ENCODE results near the gene DLEU7.

The DLEU7 gene

GRCh38 chr13:50843257-50844083 lies at the start of gene DLEU7:
Gene DLEU7, minus strand, starts transcription at chr13:50843692. Its CDS starts 46 bp downstream, at chr13:50843646.
- DNase-seq (ENCODE audit: low spot score): no peak

GRCh38 chr13:50892210-50892944 lies 48.9 kb upstream of the DLEU7 start:
- peak; percentile 40 for DNase-seq (ENCODE audit: low spot score)

DNA sequence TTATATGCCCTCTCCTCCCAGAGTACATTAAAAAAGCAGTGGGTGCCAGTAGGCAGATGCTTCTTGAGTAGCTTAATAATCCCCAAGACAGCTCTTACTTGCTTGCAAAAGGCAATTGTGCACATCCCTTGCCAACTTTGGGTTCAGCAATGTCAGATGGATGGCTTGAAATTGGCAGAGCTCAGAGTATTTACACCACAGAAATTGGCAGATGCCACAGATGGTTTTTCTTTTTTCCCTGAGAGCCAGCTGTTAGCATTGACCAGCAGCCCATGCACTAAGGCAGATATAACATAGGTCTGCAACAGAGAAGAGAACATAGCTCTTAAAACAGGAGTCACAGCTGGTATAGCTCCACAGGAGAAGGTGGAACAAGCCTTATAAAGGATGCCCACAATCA lies 47.7 kb upstream of the DLEU7 start:
- DNase-seq (ENCODE audit: low spot score): no peak

- DNase-seq (ENCODE audit: low spot score): no peak
Measured at GRCh38 chr13:50889317-50889716, 45.8 kb upstream of the DLEU7 start.

DNA sequence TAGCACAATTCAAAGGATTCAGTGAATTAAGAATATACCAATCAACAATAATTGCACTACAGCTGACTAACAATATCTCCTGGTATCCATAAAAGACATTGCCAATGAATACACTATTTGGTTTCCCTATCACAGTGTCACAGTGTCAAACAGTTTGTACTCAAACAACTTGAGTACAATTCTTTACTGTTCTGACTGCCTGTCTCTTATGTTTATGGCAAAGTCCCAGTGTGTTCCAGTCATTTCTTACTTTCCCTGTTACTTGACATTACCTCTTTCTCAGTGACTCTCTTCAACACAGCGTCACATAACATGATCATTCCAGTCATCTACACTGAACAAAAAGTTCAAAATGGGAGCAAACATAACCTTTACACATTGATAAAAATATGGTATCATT lies 44.9 kb upstream of the DLEU7 start:
- DNase-seq (ENCODE audit: low spot score): no peak

GRCh38 chr13:50887151-50887550 lies 43.7 kb upstream of the DLEU7 start:
- no peak for DNase-seq (ENCODE audit: low spot score)

DNA sequence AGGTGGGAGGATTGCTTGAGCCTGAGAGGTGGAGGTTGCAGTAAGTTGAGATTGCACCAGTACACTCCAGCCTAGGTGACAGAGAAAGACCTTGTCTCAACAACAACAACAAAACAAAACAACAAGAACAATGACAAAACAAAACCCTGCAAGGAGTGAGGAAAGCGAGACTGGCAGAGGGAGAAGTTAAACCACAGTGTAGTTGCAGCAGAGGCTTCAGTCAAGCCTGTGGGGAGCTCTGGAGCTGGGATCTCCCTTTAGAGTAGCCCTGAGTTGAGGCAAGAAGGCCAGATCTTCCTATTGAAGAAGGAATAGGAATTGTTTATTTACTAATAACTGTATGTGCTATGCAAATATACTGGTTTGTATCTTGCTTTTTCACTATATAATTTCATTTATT lies 40.8 kb upstream of the DLEU7 start:
- no peak for DNase-seq (ENCODE audit: low spot score)

DNA sequence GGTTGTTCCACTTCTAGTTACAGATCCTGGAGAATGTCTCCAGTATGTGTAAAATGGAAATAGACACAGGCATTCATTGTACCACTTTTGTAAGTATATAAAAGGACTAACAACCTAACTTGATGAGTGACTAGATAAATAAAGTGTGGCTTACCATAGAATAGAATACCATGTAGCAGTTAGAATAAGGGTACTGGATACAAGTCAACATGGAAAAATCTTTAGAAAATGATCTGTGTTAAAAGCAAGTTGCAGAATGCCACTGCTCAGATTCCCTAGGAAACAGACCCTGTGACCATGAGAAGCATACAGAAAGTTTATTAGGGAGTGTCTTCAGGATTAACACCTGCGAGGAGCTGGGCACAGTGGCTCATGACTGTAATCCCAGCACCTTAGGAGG lies 40.2 kb upstream of the DLEU7 start:
- DNase-seq (ENCODE audit: low spot score): no peak

GRCh38 chr13:50882816-50883435 lies 39.4 kb upstream of the DLEU7 start:
- no peak for DNase-seq (ENCODE audit: low spot score)

DNA sequence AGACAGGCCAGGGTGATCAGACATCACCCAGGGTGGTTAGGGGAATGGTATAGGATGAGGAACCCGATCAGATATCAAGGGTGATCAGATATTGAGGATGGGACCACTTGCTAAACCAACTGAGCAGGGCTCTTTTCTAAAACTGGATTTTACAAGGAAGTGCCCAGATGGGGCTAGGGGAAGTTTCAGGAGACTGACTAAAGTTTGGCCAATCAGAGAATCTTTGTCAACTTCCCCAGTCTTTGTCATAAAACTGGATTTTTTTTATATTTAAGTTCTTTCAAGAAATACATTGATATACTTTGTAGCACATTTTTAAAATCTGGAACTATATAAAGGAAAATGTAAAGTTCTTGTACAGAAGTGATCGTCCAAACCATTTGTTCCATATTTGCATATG lies 30.5 kb upstream of the DLEU7 start:
- DNase-seq (ENCODE audit: low spot score): no peak

DNA sequence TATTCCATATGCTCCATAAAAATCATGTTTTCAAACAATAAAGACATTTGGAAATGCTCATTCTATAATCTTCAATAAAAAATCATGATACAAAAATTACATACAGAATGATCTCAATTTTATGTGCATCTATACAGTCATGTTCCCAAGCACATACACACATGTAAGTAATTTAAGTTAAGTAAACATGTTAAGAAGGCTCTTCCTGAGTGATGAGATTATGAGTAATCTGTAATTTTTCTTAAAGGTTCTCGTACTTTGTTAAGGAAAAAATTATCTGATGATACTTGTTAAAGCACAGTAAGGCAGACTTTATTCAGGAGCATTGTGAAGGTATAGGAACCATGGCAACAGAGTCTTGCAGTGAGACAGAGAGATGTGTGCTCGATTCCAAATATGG lies 30.0 kb upstream of the DLEU7 start:
- DNase-seq (ENCODE audit: low spot score): no peak

- DNase-seq (ENCODE audit: low spot score): no peak
Measured at GRCh38 chr13:50871405-50871804, 27.9 kb upstream of the DLEU7 start.

- DNase-seq (ENCODE audit: low spot score): no peak
Measured at GRCh38 chr13:50867637-50867945, 24.1 kb upstream of the DLEU7 start.

- no peak for DNase-seq (ENCODE audit: low spot score)
Measured at GRCh38 chr13:50866817-50867636, 23.5 kb upstream of the DLEU7 start.

GRCh38 chr13:50864492-50864891 lies 21.0 kb upstream of the DLEU7 start:
- DNase-seq (ENCODE audit: low spot score): no peak

- DNase-seq (ENCODE audit: low spot score): no peak
Measured at GRCh38 chr13:50855681-50856080, 12.2 kb upstream of the DLEU7 start.

DNA sequence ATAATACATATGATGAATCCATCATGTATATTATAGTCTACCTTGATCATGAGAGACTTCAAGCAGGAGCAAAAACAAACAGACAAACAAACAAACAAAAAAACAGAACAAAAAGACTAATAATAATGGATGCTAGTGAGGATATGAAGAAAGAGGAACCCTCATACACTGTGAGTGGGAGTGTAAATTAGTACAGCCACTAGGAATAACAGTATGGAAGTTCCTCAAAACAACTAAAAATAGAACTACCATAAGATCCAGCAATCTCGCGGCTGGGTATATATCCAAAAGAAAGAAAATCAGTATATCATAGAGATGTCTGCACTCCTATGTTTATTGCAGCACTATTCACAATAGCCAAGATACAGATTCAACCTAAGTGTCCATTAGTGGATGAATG lies 7.0 kb upstream of the DLEU7 start:
- no peak for DNase-seq (ENCODE audit: low spot score)

GRCh38 chr13:50847501-50847900 lies 4.0 kb upstream of the DLEU7 start:
- DNase-seq (ENCODE audit: low spot score): no peak

DNA sequence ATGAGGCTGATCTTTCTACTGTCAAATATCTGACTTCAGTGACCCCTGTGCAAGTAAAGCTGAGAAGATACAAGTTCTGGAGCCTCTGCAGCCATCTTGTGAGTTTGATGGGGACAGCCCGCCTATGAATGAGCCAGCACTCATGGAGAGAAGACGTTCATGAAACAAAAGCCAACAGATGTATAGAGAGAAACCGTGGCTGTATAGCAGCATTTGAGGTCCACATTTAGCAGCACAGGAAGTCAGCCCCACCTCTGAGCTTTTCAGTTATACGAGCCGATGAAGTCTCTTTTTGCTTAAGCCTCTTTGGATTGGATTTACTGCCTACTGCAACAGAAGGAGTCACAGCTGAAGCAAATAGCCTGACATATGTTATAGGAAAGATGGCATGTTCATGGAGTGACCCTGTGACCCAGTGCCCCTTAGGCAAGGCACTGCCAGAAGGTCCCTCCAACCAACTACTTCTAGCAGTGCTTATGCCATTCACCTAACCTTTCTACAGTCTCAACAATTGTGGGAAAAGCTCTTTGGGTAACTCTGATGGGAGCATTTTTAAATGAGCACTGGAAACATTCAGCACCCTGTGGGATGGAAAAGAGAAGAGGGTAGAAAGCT lies 3.5 kb upstream of the DLEU7 start:
- DNase-seq (ENCODE audit: low spot score): no peak

DNA sequence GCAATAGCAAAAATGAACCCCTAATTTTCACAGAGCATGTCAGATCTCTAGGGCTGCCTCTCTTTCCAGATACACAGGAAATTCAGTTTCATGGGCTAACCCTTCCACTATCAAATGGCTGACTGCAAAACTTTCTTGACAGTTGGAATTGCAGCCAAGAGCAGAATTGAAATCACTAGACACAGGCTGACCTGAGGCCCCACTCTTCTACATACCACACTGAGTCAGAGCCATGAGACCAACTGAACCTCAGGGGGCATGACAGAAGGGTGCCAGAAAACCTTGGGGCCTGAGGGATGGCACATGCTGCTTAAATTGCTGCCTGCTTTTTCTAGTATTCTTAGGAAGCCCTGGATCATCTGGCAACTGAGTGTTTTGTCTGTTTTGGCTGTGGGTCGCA lies 1.7 kb upstream of the DLEU7 start:
- DNase-seq (ENCODE audit: low spot score): no peak

DNA sequence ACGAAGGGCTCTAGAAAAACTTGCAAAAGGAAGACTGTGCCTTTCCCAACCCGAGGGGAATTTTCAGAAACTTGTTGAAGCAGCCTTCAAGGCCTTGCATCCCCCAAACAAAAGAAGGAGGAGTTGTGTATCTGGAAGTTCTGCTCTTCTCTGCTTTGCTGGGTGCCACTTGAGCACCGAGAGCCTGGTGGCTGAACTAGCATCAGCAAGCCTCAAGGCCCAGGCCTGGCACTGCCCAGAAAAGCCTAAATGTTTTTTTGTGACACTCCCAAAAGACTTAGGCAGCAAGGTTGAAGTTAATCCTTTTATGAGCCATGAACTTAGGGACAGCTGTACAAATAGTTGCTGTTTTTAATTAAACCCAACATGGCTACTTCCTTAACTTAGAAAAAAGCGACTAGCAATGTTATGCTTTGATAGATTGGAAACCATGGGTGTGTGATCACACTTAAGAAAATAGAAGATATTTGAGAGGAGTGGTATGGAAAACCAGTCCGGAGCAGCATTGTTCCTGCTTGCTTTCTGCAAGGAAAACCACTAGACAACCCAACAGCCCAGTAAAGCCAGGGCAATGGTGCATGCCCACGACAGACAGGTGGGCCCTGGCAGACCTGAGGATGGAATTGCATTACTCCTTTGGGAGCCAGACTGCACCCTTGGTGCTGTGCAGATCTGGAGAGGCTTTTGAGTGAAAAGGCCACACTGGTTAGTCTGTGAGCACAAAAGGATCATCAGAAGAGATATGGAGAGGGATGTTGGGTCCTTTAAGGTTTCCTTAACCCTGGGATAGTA lies 788 bp upstream of the DLEU7 start:
- no peak for DNase-seq (ENCODE audit: low spot score)

All from CD4-positive, alpha-beta T cell treated with Interleukin-15 for 4 hours (primary cell).